ENCODE results near the gene HACD4.
A peak's percentile ranks its signal among the peaks of the same experiment; 100 is the strongest.

Gene HACD4

DNA sequence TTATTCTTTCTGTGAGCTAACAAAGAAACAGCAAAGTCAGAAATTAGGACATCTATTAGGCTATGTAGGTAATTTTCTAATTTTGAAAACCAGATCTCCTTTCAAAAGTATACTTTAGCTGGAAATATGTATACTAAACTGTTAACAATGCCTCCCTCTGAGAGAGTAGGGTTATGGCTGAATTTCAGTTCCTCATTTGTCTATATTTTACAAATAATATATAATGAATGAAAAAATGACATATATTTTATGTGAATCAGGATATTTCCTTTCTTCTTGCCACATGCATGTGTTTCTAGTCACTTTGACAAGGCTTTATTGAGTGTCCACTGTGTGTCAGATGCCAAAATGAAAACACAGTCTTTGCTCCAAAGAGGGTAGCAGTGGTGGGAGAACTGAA lies 15.4 kb downstream of the HACD4 start:
- H3K36me3 Mint-ChIP-seq (ENCODE audit: low read depth): peaks cover 18% of the 10 kb centered on the region
- no peaks in the 10 kb centered on the region for H3K27me3 Mint-ChIP-seq (ENCODE audit: low read depth, poor library complexity)
- peaks cover 10% of the 10 kb centered on the region for H3K9me3 Mint-ChIP-seq
- no peaks in the 10 kb centered on the region for H3K4me1 Mint-ChIP-seq
- TF ChIP-seq, protein P1, sequence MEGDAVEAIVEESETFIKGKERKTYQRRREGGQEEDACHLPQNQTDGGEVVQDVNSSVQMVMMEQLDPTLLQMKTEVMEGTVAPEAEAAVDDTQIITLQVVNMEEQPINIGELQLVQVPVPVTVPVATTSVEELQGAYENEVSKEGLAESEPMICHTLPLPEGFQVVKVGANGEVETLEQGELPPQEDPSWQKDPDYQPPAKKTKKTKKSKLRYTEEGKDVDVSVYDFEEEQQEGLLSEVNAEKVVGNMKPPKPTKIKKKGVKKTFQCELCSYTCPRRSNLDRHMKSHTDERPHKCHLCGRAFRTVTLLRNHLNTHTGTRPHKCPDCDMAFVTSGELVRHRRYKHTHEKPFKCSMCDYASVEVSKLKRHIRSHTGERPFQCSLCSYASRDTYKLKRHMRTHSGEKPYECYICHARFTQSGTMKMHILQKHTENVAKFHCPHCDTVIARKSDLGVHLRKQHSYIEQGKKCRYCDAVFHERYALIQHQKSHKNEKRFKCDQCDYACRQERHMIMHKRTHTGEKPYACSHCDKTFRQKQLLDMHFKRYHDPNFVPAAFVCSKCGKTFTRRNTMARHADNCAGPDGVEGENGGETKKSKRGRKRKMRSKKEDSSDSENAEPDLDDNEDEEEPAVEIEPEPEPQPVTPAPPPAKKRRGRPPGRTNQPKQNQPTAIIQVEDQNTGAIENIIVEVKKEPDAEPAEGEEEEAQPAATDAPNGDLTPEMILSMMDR (IDR thresholded peaks at IDR 0.05): no peak
- no peak overlapping the region for H3K27ac Mint-ChIP-seq
- DNase-seq: no peak
- no peak overlapping the region for H3K4me3 Mint-ChIP-seq

DNA sequence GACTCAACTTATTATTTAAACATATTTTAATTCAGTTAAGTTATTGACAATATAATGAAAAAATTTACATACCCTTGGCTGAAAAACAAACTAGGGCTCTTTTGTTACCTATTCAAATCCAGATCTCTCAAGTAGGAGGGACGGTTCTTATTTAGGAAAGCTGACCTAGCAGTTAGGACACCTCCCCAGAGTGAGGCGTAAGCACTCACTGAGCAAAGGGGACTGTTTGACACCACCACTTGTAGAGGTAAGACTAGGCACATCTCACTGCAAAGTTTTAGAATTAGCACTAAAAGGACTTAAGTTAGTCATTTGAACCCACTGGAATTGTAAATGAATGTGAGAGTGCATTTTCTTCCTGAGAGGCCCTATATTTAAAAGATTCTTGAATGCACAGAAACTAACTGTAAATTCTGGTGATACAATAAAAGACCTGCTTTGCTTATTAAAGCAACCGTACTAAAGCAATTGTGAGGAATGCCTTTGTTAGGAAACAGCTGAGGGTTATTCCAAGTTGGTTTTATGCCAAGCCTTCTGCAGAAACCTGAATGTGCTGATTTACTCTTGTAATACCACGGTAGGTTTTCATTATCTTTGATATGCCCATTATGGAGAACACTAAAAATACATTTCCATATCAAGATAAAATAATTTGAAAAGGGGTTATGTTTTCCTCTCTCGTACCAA lies 16.2 kb downstream of the HACD4 start:
- no peaks in the 10 kb centered on the region for H3K27me3 Mint-ChIP-seq (ENCODE audit: low read depth, poor library complexity)
- H3K36me3 Mint-ChIP-seq (ENCODE audit: low read depth): peaks cover 12% of the 10 kb centered on the region
- no peak overlapping the region for H3K4me3 Mint-ChIP-seq
- H3K27ac Mint-ChIP-seq: no peak overlapping the region
- DNase-seq: no peak
- TF ChIP-seq, protein P1 (IDR thresholded peaks at IDR 0.05): no peak
- peaks cover 5% of the 10 kb centered on the region for H3K9me3 Mint-ChIP-seq
- no peaks in the 10 kb centered on the region for H3K4me1 Mint-ChIP-seq

DNA sequence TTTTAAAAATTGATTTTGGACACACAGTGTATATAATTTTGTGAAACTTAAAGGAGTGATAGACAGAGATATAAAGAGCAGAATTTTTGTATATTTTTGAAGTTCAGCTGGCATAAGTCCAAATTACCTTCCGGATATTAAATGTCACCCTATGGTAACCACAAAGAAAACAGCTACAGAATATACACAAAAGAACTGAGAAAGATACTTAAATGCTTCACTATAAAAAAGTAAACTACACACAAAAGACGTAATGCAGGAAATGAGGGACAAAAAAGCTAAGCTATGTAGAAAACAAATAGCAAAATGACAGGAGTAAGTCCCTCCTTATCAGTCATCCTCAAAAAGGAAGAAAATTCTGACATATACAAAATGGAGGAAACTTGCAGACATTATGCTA lies 29.4 kb downstream of the HACD4 start:
- H3K4me3 Mint-ChIP-seq: no peak overlapping the region

DNA sequence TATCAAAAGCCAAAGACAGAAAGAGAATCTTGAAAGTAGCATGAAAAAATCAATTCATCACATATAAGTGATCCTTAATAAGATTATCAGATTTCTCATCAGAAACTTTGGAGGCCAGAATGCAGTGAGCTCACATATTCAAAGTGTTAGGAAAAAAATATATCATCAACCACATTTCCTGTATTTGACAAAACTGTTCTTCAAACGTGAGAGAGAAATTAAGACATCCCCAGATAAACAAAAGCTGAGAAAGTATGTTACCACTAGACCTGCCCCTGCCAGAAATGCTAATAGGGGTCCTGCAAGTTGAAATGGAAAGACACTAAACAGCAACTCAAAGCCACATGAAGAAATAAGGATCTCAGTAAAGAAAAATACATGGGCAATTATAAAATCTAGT lies 29.9 kb downstream of the HACD4 start:
- TF ChIP-seq, protein P1 (IDR thresholded peaks at IDR 0.05): no peak
- Mint-ChIP-seq H3K4me1 (no peaks in the 10 kb centered on the region), H3K27me3 (ENCODE audit: low read depth, poor library complexity) (no peaks in the 10 kb centered on the region), H3K36me3 (ENCODE audit: low read depth) (peaks cover 69% of the 10 kb centered on the region), H3K27ac (no peak overlapping the region), H3K4me3 (no peak overlapping the region), H3K9me3 (peaks cover 23% of the 10 kb centered on the region)
- DNase-seq: no peak

More for the DNA sequence above, 29.4 kb downstream of the HACD4 start:
- Mint-ChIP-seq H3K27me3 (ENCODE audit: low read depth, poor library complexity) (no peaks in the 10 kb centered on the region), H3K9me3 (peaks cover 23% of the 10 kb centered on the region), H3K27ac (no peak overlapping the region), H3K4me1 (no peaks in the 10 kb centered on the region), H3K36me3 (ENCODE audit: low read depth) (peaks cover 68% of the 10 kb centered on the region)
- TF ChIP-seq, protein P1 (IDR thresholded peaks at IDR 0.05): no peak
- DNase-seq: no peak

DNA sequence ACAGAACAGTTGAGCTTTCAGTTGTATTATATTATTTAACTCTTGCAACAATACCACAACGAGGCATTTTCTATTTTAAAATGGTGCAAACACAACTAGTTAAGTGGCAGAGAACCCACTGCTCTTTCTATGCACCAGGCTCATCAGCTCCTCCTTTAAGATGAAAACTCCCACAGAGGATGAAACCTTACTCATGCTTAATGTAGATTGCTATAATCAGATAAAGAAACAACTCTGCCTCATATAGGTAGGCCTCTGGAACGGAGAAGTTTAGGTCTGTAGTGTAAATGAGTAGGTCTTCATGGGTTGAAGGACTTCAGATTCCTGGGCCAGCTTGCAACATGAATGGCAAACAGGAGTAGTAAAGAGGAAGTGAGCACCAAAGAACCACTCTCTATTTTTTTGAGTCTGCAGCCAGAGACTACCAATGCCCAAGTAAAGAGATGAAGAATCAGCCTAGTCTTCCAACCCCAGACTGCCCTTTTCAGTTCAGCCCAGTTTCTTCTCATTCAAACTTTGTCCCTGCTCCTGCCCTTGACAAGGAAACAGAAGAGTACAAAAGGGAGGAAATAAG lies 33.9 kb downstream of the HACD4 start:
- DNase-seq: no peak
- H3K36me3 Mint-ChIP-seq (ENCODE audit: low read depth): peaks cover 85% of the 10 kb centered on the region
- peak overlapping the region; percentile 94 for H3K27ac Mint-ChIP-seq
- no peak overlapping the region for H3K4me3 Mint-ChIP-seq
- TF ChIP-seq, protein P1 (IDR thresholded peaks at IDR 0.05): no peak
- no peaks in the 10 kb centered on the region for H3K27me3 Mint-ChIP-seq (ENCODE audit: low read depth, poor library complexity)
- peaks cover 23% of the 10 kb centered on the region for H3K9me3 Mint-ChIP-seq
- H3K4me1 Mint-ChIP-seq: peaks cover 6% of the 10 kb centered on the region

DNA sequence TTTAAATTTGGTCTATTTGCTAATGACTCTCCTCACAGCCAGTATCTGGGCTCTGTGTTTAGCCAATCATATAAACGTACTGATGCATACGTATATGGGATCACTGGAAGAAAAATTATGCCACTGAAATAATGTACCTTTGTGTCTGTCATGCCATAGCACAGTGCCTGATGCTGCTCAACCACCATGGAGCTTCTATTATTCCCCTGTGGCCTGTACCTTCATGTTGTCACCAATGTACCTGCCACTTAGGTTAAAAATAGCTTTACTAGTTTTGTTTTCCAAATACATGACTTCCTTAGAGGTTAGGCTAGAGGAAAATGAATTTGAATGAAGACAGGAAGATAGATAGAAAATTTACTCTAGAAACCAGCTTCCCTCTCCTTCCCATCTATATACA lies 34.6 kb downstream of the HACD4 start:
- no peaks in the 10 kb centered on the region for H3K27me3 Mint-ChIP-seq (ENCODE audit: low read depth, poor library complexity)
- peaks cover 16% of the 10 kb centered on the region for H3K9me3 Mint-ChIP-seq
- peaks cover 82% of the 10 kb centered on the region for H3K36me3 Mint-ChIP-seq (ENCODE audit: low read depth)
- TF ChIP-seq, protein P1 (IDR thresholded peaks at IDR 0.05): no peak
- H3K27ac Mint-ChIP-seq: no peak overlapping the region
- H3K4me1 Mint-ChIP-seq: peaks cover 6% of the 10 kb centered on the region
- no peak for DNase-seq
- H3K4me3 Mint-ChIP-seq: no peak overlapping the region
